ENCODE results near the gene CCNA2. TPM values are rescaled to one million over a fixed set of nuclear protein-coding genes. Genes with fewer than 3 reads are reported as not detected.
A peak's percentile ranks its signal among the peaks of the same experiment; 100 is the strongest.

The CCNA2 gene
- total and polyA plus RNA-seq, 8 donors = 2.0 to 14.2 (median 6.4) TPM; not detected in 1

DNA sequence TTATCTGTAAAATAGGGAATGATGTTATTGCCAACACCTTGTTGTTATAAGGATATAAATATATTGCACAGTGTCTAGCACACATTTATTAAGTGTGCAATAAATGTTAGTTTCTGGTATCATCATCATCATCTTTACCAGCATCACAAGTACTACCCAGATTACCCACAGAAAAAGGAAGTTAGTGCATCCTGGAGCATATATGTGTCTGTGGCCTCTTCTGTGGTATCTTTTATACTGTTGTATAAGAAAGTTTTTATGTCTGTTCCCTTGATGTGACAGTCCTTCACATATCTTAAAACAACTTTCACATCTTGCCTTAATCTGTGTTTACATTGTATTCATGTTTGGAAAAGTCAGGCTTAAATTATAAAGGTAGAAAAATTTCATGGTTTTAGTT, 12.6 kb downstream of the CCNA2 start:
- DNase-seq = no peak
- Histone ChIP-seq H3K4me3 (no peak overlapping the region), H3K27ac (no peak overlapping the region), H3K36me3 (peaks cover 38 to 100% (median 100%) of the 10 kb centered on the region in 4 donors), H3K9me3 (no peaks in the 10 kb centered on the region), H3K27me3 (no peaks in the 10 kb centered on the region), H3K4me1 (no peaks in the 10 kb centered on the region)
- no peak for TF ChIP-seq POLR2A (IDR thresholded peaks at IDR 0.05)
- TF ChIP-seq EP300 (IDR thresholded peaks at IDR 0.05) = no peak
- TF ChIP-seq, protein P1, sequence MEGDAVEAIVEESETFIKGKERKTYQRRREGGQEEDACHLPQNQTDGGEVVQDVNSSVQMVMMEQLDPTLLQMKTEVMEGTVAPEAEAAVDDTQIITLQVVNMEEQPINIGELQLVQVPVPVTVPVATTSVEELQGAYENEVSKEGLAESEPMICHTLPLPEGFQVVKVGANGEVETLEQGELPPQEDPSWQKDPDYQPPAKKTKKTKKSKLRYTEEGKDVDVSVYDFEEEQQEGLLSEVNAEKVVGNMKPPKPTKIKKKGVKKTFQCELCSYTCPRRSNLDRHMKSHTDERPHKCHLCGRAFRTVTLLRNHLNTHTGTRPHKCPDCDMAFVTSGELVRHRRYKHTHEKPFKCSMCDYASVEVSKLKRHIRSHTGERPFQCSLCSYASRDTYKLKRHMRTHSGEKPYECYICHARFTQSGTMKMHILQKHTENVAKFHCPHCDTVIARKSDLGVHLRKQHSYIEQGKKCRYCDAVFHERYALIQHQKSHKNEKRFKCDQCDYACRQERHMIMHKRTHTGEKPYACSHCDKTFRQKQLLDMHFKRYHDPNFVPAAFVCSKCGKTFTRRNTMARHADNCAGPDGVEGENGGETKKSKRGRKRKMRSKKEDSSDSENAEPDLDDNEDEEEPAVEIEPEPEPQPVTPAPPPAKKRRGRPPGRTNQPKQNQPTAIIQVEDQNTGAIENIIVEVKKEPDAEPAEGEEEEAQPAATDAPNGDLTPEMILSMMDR (IDR thresholded peaks at IDR 0.05) = no peak
- TF ChIP-seq POLR2AphosphoS5 (IDR thresholded peaks at IDR 0.05) = no peak
- intact Hi-C loops (cut with DNase I; ENCODE audit: low total_unique reads) = no loop called here

DNA sequence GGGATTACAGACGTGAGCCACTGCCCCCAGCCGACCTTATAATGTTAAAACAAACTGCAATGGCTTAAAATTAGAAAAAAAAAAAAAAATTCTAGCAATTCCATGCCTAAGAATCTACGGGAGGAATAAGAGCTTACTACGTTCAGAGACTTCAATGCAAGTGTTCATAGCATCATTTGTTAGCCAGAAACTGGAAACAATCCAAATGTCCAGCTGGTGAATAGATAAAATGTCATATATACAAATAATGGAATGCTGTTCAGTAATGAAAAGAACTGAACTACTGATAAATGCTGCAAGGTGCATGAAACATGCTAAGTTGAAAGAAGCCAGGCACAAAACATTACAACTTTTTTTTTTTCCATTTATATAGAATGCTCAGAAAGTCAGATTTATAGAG, 17.3 kb downstream of the CCNA2 start:
- Histone ChIP-seq H3K36me3 (peaks cover 28 to 88% (median 87%) of the 10 kb centered on the region in 4 donors), H3K27ac (no peak overlapping the region), H3K4me1 (peaks cover 0 to 25% (median 10%) of the 10 kb centered on the region in 4 donors), H3K4me3 (no peak overlapping the region), H3K27me3 (no peaks in the 10 kb centered on the region), H3K9me3 (no peaks in the 10 kb centered on the region)
- DNase-seq = no peak
- 74 to 87% (median 86%) methylated on average over 4 of the region's 4 CpGs for WGBS, 5 donors
- intact Hi-C loops (cut with DNase I; ENCODE audit: low total_unique reads) = no loop called here
- no peak for TF ChIP-seq EP300 (IDR thresholded peaks at IDR 0.05)
- TF ChIP-seq POLR2A (IDR thresholded peaks at IDR 0.05) = no peak
- TF ChIP-seq, protein P1 (IDR thresholded peaks at IDR 0.05) = no peak
- TF ChIP-seq POLR2AphosphoS5 (IDR thresholded peaks at IDR 0.05) = no peak

DNA sequence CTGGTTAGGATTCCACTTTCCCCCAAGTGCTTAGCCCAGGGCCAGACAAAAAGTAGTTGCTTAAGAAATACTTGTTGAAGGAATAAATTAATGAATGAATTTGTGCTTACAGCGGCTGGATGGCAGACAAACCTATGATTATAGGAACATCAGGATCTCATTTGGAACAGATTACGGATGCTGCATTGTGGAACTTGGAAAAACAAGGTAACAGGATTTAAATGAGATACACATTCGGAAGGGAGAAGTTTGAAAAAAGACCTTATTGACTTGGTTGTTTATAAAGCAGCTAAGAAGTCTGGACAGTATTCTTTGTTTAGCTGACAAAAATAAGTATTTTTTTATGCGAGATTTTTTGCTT, 22.0 kb downstream of the CCNA2 start:
- no peaks in the 10 kb centered on the region for H3K27me3 ChIP-seq
- intact Hi-C loops (cut with DNase I; ENCODE audit: low total_unique reads) = no loop called here
- no peaks in the 10 kb centered on the region for H3K9me3 ChIP-seq
- TF ChIP-seq EP300 (IDR thresholded peaks at IDR 0.05) (no peak), POLR2AphosphoS5 (IDR thresholded peaks at IDR 0.05) (no peak), POLR2A (IDR thresholded peaks at IDR 0.05) (no peak)
- TF ChIP-seq, protein P1 (IDR thresholded peaks at IDR 0.05) = no peak
- H3K4me1 ChIP-seq = peaks cover 0 to 32% (median 19%) of the 10 kb centered on the region in 4 donors
- no peak for DNase-seq
- H3K36me3 ChIP-seq = peaks cover 15 to 41% (median 40%) of the 10 kb centered on the region in 4 donors
- WGBS, 5 donors = 13 to 22% (median 14%) methylated on average over 4 of the region's 4 CpGs
- H3K27ac ChIP-seq = peak overlapping the region; percentile 87 to 91 (median 89)
- peak overlapping the region; percentile 70 to 91 (median 86) for H3K4me3 ChIP-seq

DNA sequence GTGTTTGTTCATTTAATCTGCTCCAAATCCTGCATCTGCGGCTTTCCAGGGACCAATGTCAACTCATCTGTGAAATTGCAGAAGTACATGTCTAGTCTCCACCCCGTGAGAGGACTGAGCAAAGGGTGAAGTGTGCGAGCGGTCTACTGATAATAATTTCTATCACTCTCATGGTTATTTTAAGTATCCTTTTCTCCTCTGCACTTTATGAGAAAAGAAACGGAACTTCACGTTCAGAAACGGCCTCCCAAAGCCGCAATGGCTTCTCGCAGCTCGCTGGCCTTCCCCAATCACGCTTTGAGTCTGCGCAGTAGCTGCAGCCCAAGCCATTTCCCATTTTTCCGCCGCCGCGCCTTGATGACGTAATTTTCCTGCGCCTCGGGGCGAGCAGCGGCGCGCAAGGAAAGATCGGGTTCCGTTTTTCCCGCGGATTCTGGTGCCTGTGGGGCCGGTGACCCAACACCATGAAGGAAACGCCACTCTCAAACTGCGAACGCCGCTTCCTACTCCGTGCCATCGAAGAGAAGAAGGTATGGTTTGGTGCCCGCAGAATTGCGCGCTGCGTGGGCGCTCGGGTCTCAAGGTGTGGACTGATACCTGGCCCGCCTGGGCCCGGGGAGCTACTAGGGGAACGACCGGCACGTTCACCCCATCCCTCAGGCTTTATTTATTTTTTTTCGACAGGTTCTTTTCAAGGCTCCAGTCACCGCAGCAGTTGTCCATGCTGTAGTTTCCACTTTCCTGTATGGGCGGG, 22.5 kb downstream of the CCNA2 start, which contains the start of gene EXOSC9:
TSS of gene EXOSC9 (plus strand) at position 363 of the 754 bp plus-strand sequence. CDS start at position 465, 102 bp downstream.
- Histone ChIP-seq H3K27me3 (no peaks in the 10 kb centered on the region), H3K27ac (peak within 1 kb of the TSS; percentile 87 to 91 (median 89)), H3K4me1 (peaks cover 0 to 32% (median 19%) of the 10 kb centered on the region in 4 donors), H3K4me3 (peak within 1 kb of the TSS; percentile 70 to 91 (median 86)), H3K36me3 (peaks cover 13 to 35% (median 35%) of the 10 kb centered on the region in 4 donors), H3K9me3 (no peaks in the 10 kb centered on the region)
- peak; percentile 93 to 98 for DNase-seq
- 0 to 1% (median 0%) methylated on average over 42 to 48 of the region's 48 CpGs for whole genome bisulfite sequencing, 5 donors
- intact Hi-C loops (cut with DNase I; ENCODE audit: low total_unique reads) = no loop called here
- TF ChIP-seq EP300 (IDR thresholded peaks at IDR 0.05) (no peak), POLR2A (IDR thresholded peaks at IDR 0.05) (peak in 2 of 4 donors; percentile 38 to 67), POLR2AphosphoS5 (IDR thresholded peaks at IDR 0.05) (peak; percentile 96 to 99 (median 97))
- TF ChIP-seq, protein P1 (IDR thresholded peaks at IDR 0.05) = peak in 1 of 7 experiments; percentile 6
